ENCODE results near the gene EFHC1. TPM values are rescaled to one million over a fixed set of nuclear protein-coding genes. Genes with fewer than 3 reads are reported as not detected.
A peak's percentile ranks its signal among the peaks of the same experiment; 100 is the strongest.
"Not testable (repeated sequence)": the region's sequence is repeated elsewhere in the genome, so short reads cannot be mapped to it uniquely, and the experiment has no call there.

EFHC1 gene
- total RNA-seq, 4 donors from 2014 or later: 39.4 to 96.5 (median 41.6) TPM

DNA sequence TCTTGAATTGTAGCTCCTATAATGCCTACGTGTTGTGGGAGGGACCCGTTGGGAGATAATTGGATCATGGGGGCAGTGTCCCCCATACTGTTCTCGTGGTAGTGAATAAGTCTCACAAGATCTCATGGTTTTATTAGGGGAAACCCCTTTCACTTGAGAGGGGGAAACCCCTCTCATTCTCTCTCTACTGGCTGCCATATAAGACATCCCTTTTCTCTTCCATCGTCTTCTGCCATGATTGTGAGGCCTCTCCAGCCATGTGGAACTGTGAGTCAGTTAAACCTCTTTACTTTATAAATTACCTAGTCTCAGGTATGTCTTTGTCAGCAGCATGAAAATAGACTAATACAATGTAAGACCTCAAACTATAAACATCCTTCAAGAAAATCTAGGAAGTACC is 35.1 kb upstream of the EFHC1 start:
- H3K27ac ChIP-seq: no peak overlapping the region
- no peaks in the 10 kb centered on the region for H3K27me3 ChIP-seq
- peaks cover 11 to 13% of the 10 kb centered on the region in 2 donors for H3K4me1 ChIP-seq
- no peaks in the 10 kb centered on the region for H3K9me3 ChIP-seq
- TF ChIP-seq, protein P1, sequence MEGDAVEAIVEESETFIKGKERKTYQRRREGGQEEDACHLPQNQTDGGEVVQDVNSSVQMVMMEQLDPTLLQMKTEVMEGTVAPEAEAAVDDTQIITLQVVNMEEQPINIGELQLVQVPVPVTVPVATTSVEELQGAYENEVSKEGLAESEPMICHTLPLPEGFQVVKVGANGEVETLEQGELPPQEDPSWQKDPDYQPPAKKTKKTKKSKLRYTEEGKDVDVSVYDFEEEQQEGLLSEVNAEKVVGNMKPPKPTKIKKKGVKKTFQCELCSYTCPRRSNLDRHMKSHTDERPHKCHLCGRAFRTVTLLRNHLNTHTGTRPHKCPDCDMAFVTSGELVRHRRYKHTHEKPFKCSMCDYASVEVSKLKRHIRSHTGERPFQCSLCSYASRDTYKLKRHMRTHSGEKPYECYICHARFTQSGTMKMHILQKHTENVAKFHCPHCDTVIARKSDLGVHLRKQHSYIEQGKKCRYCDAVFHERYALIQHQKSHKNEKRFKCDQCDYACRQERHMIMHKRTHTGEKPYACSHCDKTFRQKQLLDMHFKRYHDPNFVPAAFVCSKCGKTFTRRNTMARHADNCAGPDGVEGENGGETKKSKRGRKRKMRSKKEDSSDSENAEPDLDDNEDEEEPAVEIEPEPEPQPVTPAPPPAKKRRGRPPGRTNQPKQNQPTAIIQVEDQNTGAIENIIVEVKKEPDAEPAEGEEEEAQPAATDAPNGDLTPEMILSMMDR (IDR thresholded peaks at IDR 0.05): no peak
- TF ChIP-seq POLR2A (IDR thresholded peaks at IDR 0.05): no peak
- no peak for DNase-seq
- intact Hi-C loops (cut with DNase I): no loop called here
- no peaks in the 10 kb centered on the region for H3K36me3 ChIP-seq
- WGBS, 2 donors: 92% methylated on average over 4 of the region's 4 CpGs
- no peak overlapping the region for H3K4me3 ChIP-seq (replicated peaks in 1 of 3)

DNA sequence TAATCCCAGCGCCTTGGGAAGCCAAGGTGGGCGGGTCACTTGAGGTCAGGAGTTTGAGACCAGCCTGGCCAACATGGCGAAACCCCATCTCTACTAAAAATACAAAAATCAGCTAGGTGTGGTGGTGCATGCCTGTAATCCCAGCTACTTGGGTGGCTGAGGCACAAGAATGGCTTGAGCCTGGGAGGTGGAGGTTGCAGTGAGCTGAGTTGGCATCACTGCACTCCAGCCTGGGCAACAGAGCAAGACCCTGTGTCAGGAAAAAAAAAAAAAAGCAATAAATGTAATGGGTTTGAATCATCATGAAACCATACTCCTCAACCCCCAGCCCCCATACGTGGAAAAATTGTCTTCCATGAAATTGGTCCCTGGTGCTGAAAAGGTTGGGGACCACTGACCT is 32.0 kb upstream of the EFHC1 start:
- H3K27me3 ChIP-seq; intact Hi-C loops (cut with DNase I); DNase-seq; H3K4me3 ChIP-seq (replicated peaks in 1 of 3); H3K9me3 ChIP-seq; H3K36me3 ChIP-seq; H3K27ac ChIP-seq: not testable (repeated sequence)
- 72 to 74% methylated on average over 4 of the region's 4 CpGs for WGBS, 2 donors
- peaks cover 17% of the 10 kb centered on the region in 2 donors for H3K4me1 ChIP-seq

DNA sequence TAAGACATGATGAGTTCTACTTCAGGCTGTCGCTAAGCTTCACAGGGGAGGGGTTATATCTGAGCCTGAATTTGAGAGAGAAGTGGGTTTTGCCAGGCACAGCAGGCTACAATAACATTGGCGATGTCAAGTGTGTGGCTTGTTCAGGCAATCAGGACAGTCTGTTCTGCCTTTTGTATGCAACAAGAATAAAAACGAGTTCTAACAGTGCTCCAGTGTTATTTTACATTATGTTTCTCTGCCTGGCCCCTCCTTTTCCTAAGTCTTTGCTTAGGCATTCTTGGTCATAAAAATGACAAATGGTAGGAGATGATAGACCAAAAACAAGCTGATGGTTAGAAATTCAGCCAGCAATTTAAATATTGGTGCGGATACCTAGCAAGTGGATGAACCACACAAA is 31.4 kb upstream of the EFHC1 start:
- WGBS, 2 donors: 60 to 61% methylated on average over 4 of the region's 4 CpGs
- intact Hi-C loops (cut with DNase I): no loop called here
- Histone ChIP-seq H3K36me3 (no peaks in the 10 kb centered on the region), H3K4me1 (peaks cover 17% of the 10 kb centered on the region in 2 donors), H3K27ac (peak overlapping the region in 2 of 3 donors; percentile 44 to 62), H3K9me3 (no peaks in the 10 kb centered on the region), H3K27me3 (no peaks in the 10 kb centered on the region), H3K4me3 (replicated peaks in 1 of 3) (no peak overlapping the region)
- TF ChIP-seq, protein P1 (IDR thresholded peaks at IDR 0.05): no peak
- peak in 1 of 2 donors; percentile 15 for TF ChIP-seq POLR2A (IDR thresholded peaks at IDR 0.05)
- peak; percentile 25 to 48 for DNase-seq

DNA sequence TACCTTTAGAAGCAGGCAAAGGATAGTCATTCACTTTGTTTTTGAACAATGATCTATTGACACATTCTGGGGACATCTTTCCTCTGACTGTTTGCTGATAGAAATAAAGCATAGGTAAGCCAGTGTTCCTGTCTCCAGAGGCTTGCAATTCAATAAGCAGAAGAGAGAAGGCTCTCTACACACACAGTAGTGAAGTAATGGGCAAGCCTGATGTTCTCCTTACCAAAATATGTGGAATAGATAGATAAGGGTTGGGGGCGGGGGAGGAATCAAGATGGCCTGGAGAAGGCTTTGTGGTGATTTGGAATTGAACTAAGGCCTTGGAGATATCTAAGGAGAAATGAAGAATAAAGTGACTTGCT is 30.9 kb upstream of the EFHC1 start:
- WGBS, 2 donors: 96 to 98% methylated on average over 1 of the region's 1 CpG

DNA sequence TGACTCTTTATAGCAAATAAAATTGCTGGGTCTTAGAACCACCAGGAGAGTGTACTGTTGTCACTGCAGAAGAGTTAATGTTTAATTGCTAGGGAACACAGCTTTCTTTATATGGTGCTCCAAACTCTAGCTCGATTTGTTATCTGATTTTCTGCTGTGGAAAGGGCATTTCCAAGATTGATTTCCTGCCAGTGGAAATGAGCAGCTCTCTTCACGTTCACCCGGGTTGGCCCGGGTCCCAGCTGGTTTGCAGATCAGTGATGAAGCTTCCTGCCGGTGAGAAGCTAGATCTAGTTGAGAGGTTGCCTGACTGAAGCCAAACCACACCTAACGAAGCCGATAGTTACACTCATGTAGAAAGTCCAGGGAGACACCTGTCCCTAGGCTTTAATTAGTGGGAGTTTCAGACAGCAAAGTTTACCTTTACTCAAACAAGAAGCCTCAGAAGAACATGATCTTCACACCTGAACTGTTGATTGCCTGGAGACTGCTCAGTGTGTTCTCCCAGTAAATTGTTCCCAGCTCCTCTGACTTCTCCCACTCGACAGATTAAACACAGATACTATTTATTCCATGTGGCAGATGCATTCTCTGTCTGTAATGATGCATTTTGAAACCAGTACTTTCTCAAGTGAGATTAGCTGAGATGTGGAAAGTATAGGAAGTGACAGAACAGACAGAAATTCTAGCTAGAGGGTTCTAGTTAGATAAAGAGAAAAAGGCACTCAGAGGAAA is 30.3 kb upstream of the EFHC1 start:
- H3K36me3 ChIP-seq: no peaks in the 10 kb centered on the region
- peak overlapping the region; percentile 8 to 62 (median 44) for H3K27ac ChIP-seq
- no peaks in the 10 kb centered on the region for H3K9me3 ChIP-seq
- peaks cover 17% of the 10 kb centered on the region in 2 donors for H3K4me1 ChIP-seq
- DNase-seq: peak; percentile 79 to 88
- H3K4me3 ChIP-seq (replicated peaks in 1 of 3): no peak overlapping the region
- intact Hi-C loops (cut with DNase I): no loop called here
- TF ChIP-seq, protein P1 (IDR thresholded peaks at IDR 0.05): no peak
- no peak for TF ChIP-seq POLR2A (IDR thresholded peaks at IDR 0.05)
- WGBS, 2 donors: 7% methylated on average over 8 of the region's 8 CpGs
- H3K27me3 ChIP-seq: no peaks in the 10 kb centered on the region

More for the DNA sequence above, 30.9 kb upstream of the EFHC1 start:
- TF ChIP-seq, protein P1 (IDR thresholded peaks at IDR 0.05): peak in 1 of 6 experiments; percentile 6
- no peak for TF ChIP-seq POLR2A (IDR thresholded peaks at IDR 0.05)
- Histone ChIP-seq H3K4me3 (replicated peaks in 1 of 3) (no peak overlapping the region), H3K27me3 (no peaks in the 10 kb centered on the region), H3K27ac (peak overlapping the region; percentile 8 to 62 (median 44)), H3K9me3 (no peaks in the 10 kb centered on the region), H3K4me1 (peaks cover 17% of the 10 kb centered on the region in 2 donors), H3K36me3 (no peaks in the 10 kb centered on the region)
- intact Hi-C loops (cut with DNase I): no loop called here
- no peak for DNase-seq

Measured in thyroid gland (tissue), 4 donors.